NB4 (cell line): Measurements from ENCODE around the gene REXO2.

Source experiments
- POLR2A ChIP-seq: IDR thresholded peaks from 2 replicates; pipeline ENCODE4 v1.6.1; 2011; ENCODE audit warnings: mild to moderate bottlenecking; ENCODE audit not compliant: insufficient read length; ENCODE audit errors: extremely low read depth
- TF ChIP-seq, protein P1 (sequence below): IDR thresholded peaks from one replicate; pipeline ENCODE4 v1.5.1; 2012; ENCODE audit warnings: low read depth, low read length

DNA sequence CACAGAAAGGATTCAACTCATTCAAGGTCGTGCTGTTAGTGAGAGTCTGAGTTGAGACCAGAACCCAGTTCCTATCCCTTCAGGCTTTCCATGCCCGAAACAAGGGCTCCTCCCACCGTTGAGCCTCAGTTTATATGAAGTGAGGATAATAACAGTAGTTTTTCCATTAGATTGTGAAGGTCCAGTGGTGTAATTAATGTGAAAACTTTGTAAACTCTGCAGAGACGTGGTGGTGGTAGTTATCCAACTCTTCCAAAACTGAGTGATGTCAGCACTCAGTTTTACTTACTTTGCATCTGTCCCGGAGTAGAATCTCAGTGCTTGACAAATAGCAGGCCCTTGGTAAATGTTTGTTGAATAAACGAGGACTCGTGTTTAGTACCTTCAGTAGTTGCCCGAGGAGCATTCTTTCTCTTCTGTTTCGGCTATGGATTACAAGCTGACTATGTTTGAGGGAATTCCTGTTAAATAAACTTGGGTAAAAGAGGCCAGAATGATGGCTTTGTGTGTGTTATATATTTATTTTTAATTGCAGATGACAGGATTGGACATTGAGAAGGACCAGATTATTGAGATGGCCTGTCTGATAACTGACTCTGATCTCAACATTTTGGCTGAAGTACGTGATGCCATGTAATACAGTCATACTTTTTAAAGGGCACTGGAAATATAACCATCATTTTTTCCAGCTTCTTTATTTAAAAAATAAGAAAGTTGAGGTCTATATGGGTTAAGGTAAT is 1.0 kb downstream of the REXO2 start:
- TF ChIP-seq POLR2A: no peak
- TF ChIP-seq, protein P1, sequence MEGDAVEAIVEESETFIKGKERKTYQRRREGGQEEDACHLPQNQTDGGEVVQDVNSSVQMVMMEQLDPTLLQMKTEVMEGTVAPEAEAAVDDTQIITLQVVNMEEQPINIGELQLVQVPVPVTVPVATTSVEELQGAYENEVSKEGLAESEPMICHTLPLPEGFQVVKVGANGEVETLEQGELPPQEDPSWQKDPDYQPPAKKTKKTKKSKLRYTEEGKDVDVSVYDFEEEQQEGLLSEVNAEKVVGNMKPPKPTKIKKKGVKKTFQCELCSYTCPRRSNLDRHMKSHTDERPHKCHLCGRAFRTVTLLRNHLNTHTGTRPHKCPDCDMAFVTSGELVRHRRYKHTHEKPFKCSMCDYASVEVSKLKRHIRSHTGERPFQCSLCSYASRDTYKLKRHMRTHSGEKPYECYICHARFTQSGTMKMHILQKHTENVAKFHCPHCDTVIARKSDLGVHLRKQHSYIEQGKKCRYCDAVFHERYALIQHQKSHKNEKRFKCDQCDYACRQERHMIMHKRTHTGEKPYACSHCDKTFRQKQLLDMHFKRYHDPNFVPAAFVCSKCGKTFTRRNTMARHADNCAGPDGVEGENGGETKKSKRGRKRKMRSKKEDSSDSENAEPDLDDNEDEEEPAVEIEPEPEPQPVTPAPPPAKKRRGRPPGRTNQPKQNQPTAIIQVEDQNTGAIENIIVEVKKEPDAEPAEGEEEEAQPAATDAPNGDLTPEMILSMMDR: no peak
